H9 (cell line): ENCODE data around the gene EXOC1L. TPM values are rescaled to one million over a fixed set of nuclear protein-coding genes. Genes with fewer than 3 reads are reported as not detected.

Experiments
- DNase-seq: peaks from one replicate; pipeline ENCODE4 v3.0.0-alpha.2; 2017
- H2AFZ ChIP-seq: one replicate; pipeline ENCODE4 v1.6.1; 2013; ENCODE audit warnings: mild to moderate bottlenecking, low read length, control low read depth, moderate library complexity
- H2AK5ac ChIP-seq: 2 replicates; pipeline ENCODE4 v1.6.1; 2013; ENCODE audit warnings: low read length, control low read depth, mixed read lengths; ENCODE audit not compliant: insufficient read length
- H2BK120ac ChIP-seq: one replicate; pipeline ENCODE4 v1.6.1; 2013; ENCODE audit warnings: low read depth, mild to moderate bottlenecking, low read length, control low read depth, inconsistent platforms; ENCODE audit not compliant: poor library complexity, severe bottlenecking
- H2BK12ac ChIP-seq: 2 replicates; pipeline ENCODE4 v1.6.1; 2013; ENCODE audit warnings: low read length, control low read depth, mixed read lengths, low read depth; ENCODE audit not compliant: insufficient read length
- H2BK15ac ChIP-seq: 2 replicates; pipeline ENCODE4 v1.6.1; 2013; ENCODE audit warnings: low read depth, low read length, control low read depth
- H2BK20ac ChIP-seq: one replicate; pipeline ENCODE4 v1.6.1; 2013; ENCODE audit warnings: low read depth, mild to moderate bottlenecking, low read length, control low read depth, inconsistent platforms; ENCODE audit not compliant: poor library complexity, severe bottlenecking
- H2BK5ac ChIP-seq: 2 replicates; pipeline ENCODE4 v1.6.1; 2013; ENCODE audit warnings: low read length, control low read depth, mixed read lengths; ENCODE audit not compliant: insufficient read length
- H3K14ac ChIP-seq: 2 replicates; pipeline ENCODE4 v1.6.1; 2013; ENCODE audit warnings: low read length, control low read depth; ENCODE audit not compliant: insufficient read depth
- H3K18ac ChIP-seq: 2 replicates; pipeline ENCODE4 v1.6.1; 2013; ENCODE audit warnings: low read depth, mild to moderate bottlenecking, mixed read lengths, low read length, control low read depth; ENCODE audit not compliant: insufficient read length
- H3K23ac ChIP-seq: 2 replicates; pipeline ENCODE4 v1.6.1; 2013; ENCODE audit warnings: low read length, control low read depth, mixed read lengths, low read depth; ENCODE audit not compliant: insufficient read length
- H3K23me2 ChIP-seq: 2 replicates; pipeline ENCODE4 v1.6.1; 2013; ENCODE audit warnings: low read depth, mild to moderate bottlenecking, mixed read lengths, low read length, control low read depth; ENCODE audit not compliant: insufficient read length, poor library complexity, severe bottlenecking
- H3K27ac ChIP-seq: 2 replicates; pipeline ENCODE4 v1.5.1; 2013; ENCODE audit warnings: low read length, control low read depth, mixed read lengths, low read depth; ENCODE audit not compliant: insufficient read length
- H3K27me3 ChIP-seq: 2 replicates; pipeline ENCODE4 v1.6.1; 2013; ENCODE audit warnings: low read length, control low read depth, inconsistent platforms; ENCODE audit not compliant: insufficient read depth
- H3K4ac ChIP-seq: 2 replicates; pipeline ENCODE4 v1.6.1; 2013; ENCODE audit warnings: low read depth, mild to moderate bottlenecking, control low read depth, inconsistent platforms, low read length, moderate library complexity
- H3K4me1 ChIP-seq: 2 replicates; pipeline ENCODE4 v1.6.1; 2013; ENCODE audit warnings: low read length, control low read depth, inconsistent platforms; ENCODE audit not compliant: insufficient read depth
- H3K4me2 ChIP-seq: 2 replicates; pipeline ENCODE4 v1.6.1; 2013; ENCODE audit warnings: low read length, control low read depth, mixed read lengths; ENCODE audit not compliant: insufficient read length, insufficient read depth
- H3K56ac ChIP-seq: 2 replicates; pipeline ENCODE4 v1.6.1; 2013; ENCODE audit warnings: low read depth, mild to moderate bottlenecking, mixed read lengths, low read length, control low read depth; ENCODE audit not compliant: insufficient read length
- H3K79me1 ChIP-seq: 2 replicates; pipeline ENCODE4 v1.6.1; 2013; ENCODE audit warnings: low read depth, mild to moderate bottlenecking, moderate library complexity, low read length, control low read depth, inconsistent platforms; ENCODE audit not compliant: insufficient read depth, poor library complexity, severe bottlenecking
- H3K79me2 ChIP-seq: 2 replicates; pipeline ENCODE4 v1.6.1; 2013; ENCODE audit warnings: low read length, control low read depth, inconsistent platforms; ENCODE audit not compliant: insufficient read depth
- H3K9ac ChIP-seq: 2 replicates; pipeline ENCODE4 v1.6.1; 2013; ENCODE audit warnings: low read length, control low read depth, mixed read lengths; ENCODE audit not compliant: insufficient read length; ENCODE audit errors: extremely low read depth
- H3K9me3 ChIP-seq: one replicate; pipeline ENCODE4 v1.6.1; 2013; ENCODE audit warnings: low read depth, low read length, inconsistent platforms; ENCODE audit not compliant: control insufficient read depth
- H3T11ph ChIP-seq: one replicate; pipeline ENCODE4 v1.6.1; 2013; ENCODE audit warnings: mild to moderate bottlenecking, low read length, control low read depth, inconsistent platforms
- H4K20me1 ChIP-seq: one replicate; pipeline ENCODE4 v1.6.1; 2013; ENCODE audit not compliant: control insufficient read depth, insufficient read length, insufficient read depth
- H4K5ac ChIP-seq: 2 replicates; pipeline ENCODE4 v1.6.1; 2013; ENCODE audit warnings: low read depth, mild to moderate bottlenecking, mixed read lengths, low read length, control low read depth; ENCODE audit not compliant: insufficient read length
- H4K8ac ChIP-seq: replicated peaks from 2 replicates; pipeline ENCODE4 v1.6.1; 2013; ENCODE audit warnings: low read length, control low read depth, mixed read lengths, low read depth; ENCODE audit not compliant: insufficient read length
- H4K91ac ChIP-seq: 2 replicates; pipeline ENCODE4 v1.6.1; 2013; ENCODE audit warnings: low read depth, mild to moderate bottlenecking, moderate library complexity, mixed read lengths, low read length, control low read depth; ENCODE audit not compliant: insufficient read length
- H3K27ac Mint-ChIP-seq, 3 experiments: 2 replicates in 2 of 3; 3 replicates in 1 of 3; pipeline ENCODE4 v1.8.0; 2020 to 2021; ENCODE audit warnings: mixed read lengths in 3 of 3, mild to moderate bottlenecking in 1 of 3, moderate library complexity in 1 of 3
- H3K27me3 Mint-ChIP-seq: 2 replicates; pipeline ENCODE4 v1.8.0; 2021; ENCODE audit warnings: low read depth, mild to moderate bottlenecking, moderate library complexity, mixed read lengths
- H3K36me3 Mint-ChIP-seq, 3 experiments: 2 replicates in 2 of 3; 3 replicates in 1 of 3; pipeline ENCODE4 v1.8.0; 2020 to 2021; ENCODE audit warnings: low read depth in 3 of 3, mixed read lengths in 3 of 3; ENCODE audit not compliant: insufficient read depth in 1 of 3
- H3K4me1 Mint-ChIP-seq, 2 experiments: 2 replicates each; pipeline ENCODE4 v1.8.0; 2020; ENCODE audit warnings: mixed read lengths in 2 of 2
- H3K4me3 Mint-ChIP-seq, 2 experiments: 2 replicates in 1 of 2; 3 replicates in 1 of 2; pipeline ENCODE4 v1.8.0; 2020 to 2021; ENCODE audit warnings: mild to moderate bottlenecking in 2 of 2, mixed read lengths in 2 of 2, moderate library complexity in 1 of 2
- H3K9me3 Mint-ChIP-seq, 2 experiments: 2 replicates in 1 of 2; 3 replicates in 1 of 2; pipeline ENCODE4 v1.8.0; 2020; ENCODE audit warnings: mild to moderate bottlenecking in 2 of 2, mixed read lengths in 2 of 2, moderate library complexity in 1 of 2
- WGBS: extraction: QIAGEN DNeasy Blood & Tissue Kit; methylation state at CpG from one replicate; pipeline ENCODE4 v1.1.7; 2013; ENCODE audit warnings: missing lambda C conversion rate, low lambda C conversion rate, mixed read lengths; ENCODE audit not compliant: insufficient read length; ENCODE audit errors: extremely low coverage; 5-methylcytosine and 5-hydroxymethylcytosine counted together
- total RNA-seq: library from RNA; stranded (reverse); gene quantifications from 2 replicates; pipeline ENCODE4 v1.2.1, GENCODE V29; 2021
- TF ChIP-seq, protein P1 (sequence below): fragments of 200-600 bp; sonication (generic); conservative IDR thresholded peaks from 3 replicates; pipeline ENCODE4 v1.8.0; 2021; ENCODE audit warnings: antibody characterized with exemption, mild to moderate bottlenecking

EXOC1L gene
- total RNA-seq, 1 experiment from 2014 or later = not detected

DNA sequence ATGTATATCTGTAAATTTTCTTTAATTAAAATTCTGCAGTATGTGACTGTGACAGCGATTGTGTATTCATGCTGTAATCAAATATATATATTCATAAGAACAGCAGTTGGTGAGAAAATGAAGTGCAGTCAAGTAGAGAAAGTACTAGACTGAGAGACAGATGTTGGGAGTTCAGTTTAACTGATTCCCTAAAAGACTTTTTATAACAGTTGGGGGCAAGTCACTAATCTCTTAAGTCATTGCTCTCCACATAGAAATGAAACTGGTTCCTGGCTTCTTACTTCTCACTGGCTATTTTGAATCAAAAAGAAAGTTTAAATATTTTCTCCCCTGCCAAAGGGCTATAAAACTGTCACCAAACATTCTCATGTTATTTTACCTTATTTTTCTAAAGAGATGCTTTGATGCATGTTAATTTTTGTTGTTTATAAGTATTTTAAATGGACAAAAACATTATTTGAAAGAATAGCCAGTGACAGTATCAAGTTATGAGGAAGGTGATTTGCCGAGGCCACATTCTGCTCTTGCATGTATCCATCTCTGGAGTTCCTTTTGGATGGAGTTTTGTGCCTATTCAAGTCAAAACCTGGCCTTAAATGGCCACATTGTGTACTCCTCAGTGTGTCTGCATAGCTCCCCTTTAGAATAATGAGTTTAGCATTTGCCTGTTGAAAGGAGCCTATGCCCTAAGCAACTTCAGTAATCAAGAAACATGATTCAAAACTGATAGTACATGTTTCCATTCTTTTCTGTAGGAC, 64.7 kb downstream of the EXOC1L start:
- Mint-ChIP-seq H3K9me3 (peaks cover 0 to 2% of the 10 kb centered on the region in 2 experiments; a peak in 3 of 5 replicates), H3K27ac (no peak overlapping the region), H3K4me3 (no peak overlapping the region), H3K4me1 (peaks cover 5 to 6% of the 10 kb centered on the region in 2 experiments; a peak in 3 of 4 replicates), H3K27me3 (no peaks in the 10 kb centered on the region; the same call in 1 of the 2 replicates), H3K36me3 (peaks cover 15 to 26% (median 21%) of the 10 kb centered on the region in 3 experiments)
- Histone ChIP-seq H4K8ac (no peak overlapping the region), H3T11ph (no peak overlapping the region), H3K4ac (no peak overlapping the region), H3K23me2 (peaks cover 2% of the 10 kb centered on the region), H2AFZ (no peak overlapping the region), H4K20me1 (no peaks in the 10 kb centered on the region), H3K9me3 (no peaks in the 10 kb centered on the region), H4K5ac (no peak overlapping the region), H2BK20ac (no peak overlapping the region), H3K9ac (no peak overlapping the region), H3K18ac (no peak overlapping the region), H2BK15ac (no peak overlapping the region), H3K4me2 (no peak overlapping the region), H4K91ac (no peak overlapping the region), H2AK5ac (no peak overlapping the region), H3K79me1 (no peaks in the 10 kb centered on the region), H3K4me1 (no peaks in the 10 kb centered on the region), H3K27me3 (no peaks in the 10 kb centered on the region), H3K79me2 (no peaks in the 10 kb centered on the region), H2BK120ac (no peak overlapping the region), H3K27ac (no peak overlapping the region), H2BK12ac (no peak overlapping the region), H3K56ac (no peak overlapping the region), H3K14ac (no peak overlapping the region), H2BK5ac (no peak overlapping the region), H3K23ac (no peak overlapping the region)
- TF ChIP-seq, protein P1, sequence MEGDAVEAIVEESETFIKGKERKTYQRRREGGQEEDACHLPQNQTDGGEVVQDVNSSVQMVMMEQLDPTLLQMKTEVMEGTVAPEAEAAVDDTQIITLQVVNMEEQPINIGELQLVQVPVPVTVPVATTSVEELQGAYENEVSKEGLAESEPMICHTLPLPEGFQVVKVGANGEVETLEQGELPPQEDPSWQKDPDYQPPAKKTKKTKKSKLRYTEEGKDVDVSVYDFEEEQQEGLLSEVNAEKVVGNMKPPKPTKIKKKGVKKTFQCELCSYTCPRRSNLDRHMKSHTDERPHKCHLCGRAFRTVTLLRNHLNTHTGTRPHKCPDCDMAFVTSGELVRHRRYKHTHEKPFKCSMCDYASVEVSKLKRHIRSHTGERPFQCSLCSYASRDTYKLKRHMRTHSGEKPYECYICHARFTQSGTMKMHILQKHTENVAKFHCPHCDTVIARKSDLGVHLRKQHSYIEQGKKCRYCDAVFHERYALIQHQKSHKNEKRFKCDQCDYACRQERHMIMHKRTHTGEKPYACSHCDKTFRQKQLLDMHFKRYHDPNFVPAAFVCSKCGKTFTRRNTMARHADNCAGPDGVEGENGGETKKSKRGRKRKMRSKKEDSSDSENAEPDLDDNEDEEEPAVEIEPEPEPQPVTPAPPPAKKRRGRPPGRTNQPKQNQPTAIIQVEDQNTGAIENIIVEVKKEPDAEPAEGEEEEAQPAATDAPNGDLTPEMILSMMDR = no peak
- no peak for DNase-seq
- no CpG with 5 or more reads among the region's 2 CpGs for WGBS
